ENCODE measurements around the gene ZYG11B. TPM values are rescaled to one million over a fixed set of nuclear protein-coding genes. Genes with fewer than 3 reads are reported as not detected.

The ZYG11B gene
- total and polyA plus RNA-seq, 9 of the 15 experiments (the other 6 are each of a cell fraction or from before 2014, with no cell fraction given), result 4.9 to 22.2 (median 12.2) TPM

GRCh38 chr1:52693843-52694242 is 32.4 kb upstream of the ZYG11B start:
- H2AFZ ChIP-seq (ENCODE audit: low read depth, low read length), result no peak overlapping the region
- DNase-seq (ENCODE audit: extremely low read depth in 1 of 4, low spot score in 3 of 4) (no peak), ATAC-seq (no peak), FAIRE-seq (no peak)
- peaks cover 1% of the 10 kb centered on the region; the same call in 1 of the 2 replicates for H3K9me3 ChIP-seq (replicated peaks; ENCODE audit: control insufficient read depth, insufficient read depth, low read depth, low read length)
- H3K27ac ChIP-seq (ENCODE audit: extremely low read depth, low read depth, low read length), result no peak overlapping the region
- intact Hi-C loops (cut with micrococcal nuclease), result no loop called here
- no peak overlapping the region for H3K4me3 ChIP-seq
- H4K20me1 ChIP-seq (replicated peaks; ENCODE audit: control insufficient read depth, insufficient read depth, low read length), result no peaks in the 10 kb centered on the region
- peaks cover 7 to 9% of the 10 kb centered on the region in 2 experiments; a peak in 4 of 5 replicates for H3K4me1 ChIP-seq (replicated peaks in 1 of 2; ENCODE audit: control insufficient read depth in 2 of 2, insufficient read depth in 2 of 2, low read length in 2 of 2)
- no peak overlapping the region for H3K9ac ChIP-seq (ENCODE audit: insufficient read depth in 1 of 2, low read depth in 2 of 2, low read length in 2 of 2)
- H3K27me3 ChIP-seq (ENCODE audit: control insufficient read depth in 2 of 2, insufficient read depth in 2 of 2, low read length in 2 of 2), result no peaks in the 10 kb centered on the region
- ChIA-PET POLR2A (interaction anchor here (0.7 kb wide), 1 partner anchor 327 kb away, joined by 3 read pairs; no protein-coding TSS in a partner anchor), CTCF (ENCODE audit: low intra/inter-chr PET ratio) (no interaction called here)
- H3K79me2 ChIP-seq (ENCODE audit: control insufficient read depth, insufficient read depth, low read length), result peaks cover 81% of the 10 kb centered on the region
- no TSS peak for BruUV-seq (replicated peaks)
- in situ Hi-C loops (cut with MboI), result loop anchor here (25.0 kb wide), 1 partner anchor 557 kb away; the partner anchor contains the start of gene ZFYVE9
- H3K9me1 ChIP-seq (ENCODE audit: control insufficient read depth, insufficient read depth, low read length), result no peaks in the 10 kb centered on the region
- peaks cover 65% of the 10 kb centered on the region for H3K36me3 ChIP-seq (ENCODE audit: control insufficient read depth, insufficient read depth, low read length)
- WGBS (ENCODE audit: insufficient coverage, low coverage, missing lambda C conversion rate), result 88% methylated on average over 1 of the region's 1 CpG
- H3K4me2 ChIP-seq (ENCODE audit: insufficient read depth, low read length), result no peak overlapping the region
- TF ChIP-seq, protein P1, sequence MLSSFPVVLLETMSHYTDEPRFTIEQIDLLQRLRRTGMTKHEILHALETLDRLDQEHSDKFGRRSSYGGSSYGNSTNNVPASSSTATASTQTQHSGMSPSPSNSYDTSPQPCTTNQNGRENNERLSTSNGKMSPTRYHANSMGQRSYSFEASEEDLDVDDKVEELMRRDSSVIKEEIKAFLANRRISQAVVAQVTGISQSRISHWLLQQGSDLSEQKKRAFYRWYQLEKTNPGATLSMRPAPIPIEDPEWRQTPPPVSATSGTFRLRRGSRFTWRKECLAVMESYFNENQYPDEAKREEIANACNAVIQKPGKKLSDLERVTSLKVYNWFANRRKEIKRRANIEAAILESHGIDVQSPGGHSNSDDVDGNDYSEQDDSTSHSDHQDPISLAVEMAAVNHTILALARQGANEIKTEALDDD (IDR thresholded peaks at IDR 0.05), result no peak
- TF ChIP-seq, protein P2, sequence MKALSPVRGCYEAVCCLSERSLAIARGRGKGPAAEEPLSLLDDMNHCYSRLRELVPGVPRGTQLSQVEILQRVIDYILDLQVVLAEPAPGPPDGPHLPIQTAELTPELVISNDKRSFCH (CRISPR knock-in tag; IDR thresholded peaks at IDR 0.05), result no peak
- TF ChIP-seq, protein P2 (tag; IDR thresholded peaks at IDR 0.05), result no peak
- TF ChIP-seq HLTF (IDR thresholded peaks at IDR 0.05) (no peak), CHD7 (IDR thresholded peaks at IDR 0.05; ENCODE audit: low read depth, low read length) (no peak), ZNF124 (CRISPR knock-in tag; IDR thresholded peaks at IDR 0.05) (no peak), ZNF354B (CRISPR knock-in tag; IDR thresholded peaks at IDR 0.05) (no peak)
- TF ChIP-seq, protein P3, sequence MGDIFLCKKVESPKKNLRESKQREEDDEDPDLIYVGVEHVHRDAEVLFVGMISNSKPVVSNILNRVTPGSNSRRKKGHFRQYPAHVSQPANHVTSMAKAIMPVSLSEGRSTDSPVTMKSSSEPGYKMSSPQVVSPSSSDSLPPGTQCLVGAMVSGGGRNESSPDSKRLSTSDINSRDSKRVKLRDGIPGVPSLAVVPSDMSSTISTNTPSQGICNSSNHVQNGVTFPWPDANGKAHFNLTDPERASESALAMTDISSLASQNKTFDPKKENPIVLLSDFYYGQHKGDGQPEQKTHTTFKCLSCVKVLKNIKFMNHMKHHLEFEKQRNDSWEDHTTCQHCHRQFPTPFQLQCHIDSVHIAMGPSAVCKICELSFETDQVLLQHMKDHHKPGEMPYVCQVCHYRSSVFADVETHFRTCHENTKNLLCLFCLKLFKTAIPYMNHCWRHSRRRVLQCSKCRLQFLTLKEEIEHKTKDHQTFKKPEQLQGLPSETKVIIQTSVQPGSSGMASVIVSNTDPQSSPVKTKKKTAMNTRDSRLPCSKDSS (IDR thresholded peaks at IDR 0.05; ENCODE audit: low read depth, partially characterized antibody), result no peak

All from K562 (cell line).